HG03558 (cell line): Measurements from ENCODE around the gene PRAME.
"Not testable (repeated sequence)": the region's sequence is repeated elsewhere in the genome, so short reads cannot be mapped to it uniquely, and the experiment has no call there.

ENCODE experiments used
- ATAC-seq: cut with Tn5 transposase; IDR thresholded peaks from one replicate; pipeline ENCODE4 v1.9.1; 2021; ENCODE audit warnings: moderate number of reproducible peaks; ENCODE audit not compliant: unreplicated experiment; ENCODE audit errors: extremely low read depth

Gene PRAME

GRCh38 chr22:22528780-22529179 lies 30.3 kb downstream of the PRAME start:
- no peak for ATAC-seq

GRCh38 chr22:22527312-22527711 lies 31.8 kb downstream of the PRAME start:
- no peak for ATAC-seq

- no peak for ATAC-seq
Measured at GRCh38 chr22:22526125-22526912, 32.7 kb downstream of the PRAME start.

GRCh38 chr22:22523494-22523893 lies 35.6 kb downstream of the PRAME start:
- no peak for ATAC-seq

- ATAC-seq = no peak
Measured at GRCh38 chr22:22521631-22522030, 37.4 kb downstream of the PRAME start.

- no peak for ATAC-seq
Measured at GRCh38 chr22:22520667-22521602, 38.1 kb downstream of the PRAME start.

GRCh38 chr22:22520020-22520656 lies 38.9 kb downstream of the PRAME start, which contains the start of gene ZNF280A:
TSS of gene ZNF280A (minus strand) at chr22:22520270. CDS start at chr22:22515630, 4,640 bp downstream.
- ATAC-seq = no peak

GRCh38 chr22:22519591-22519990 lies 39.5 kb downstream of the PRAME start:
- ATAC-seq = no peak

- ATAC-seq = no peak
Measured at GRCh38 chr22:22516992-22517391, 42.1 kb downstream of the PRAME start.

- no peak for ATAC-seq
Measured at GRCh38 chr22:22515890-22516289, 43.2 kb downstream of the PRAME start.

GRCh38 chr22:22514431-22514830 lies 44.6 kb downstream of the PRAME start:
- ATAC-seq = not testable (repeated sequence)

- ATAC-seq = no peak
Measured at GRCh38 chr22:22513619-22514018, 45.4 kb downstream of the PRAME start.

- ATAC-seq = no peak
Measured at GRCh38 chr22:22512951-22513350, 46.1 kb downstream of the PRAME start.

GRCh38 chr22:22510833-22511232 lies 48.2 kb downstream of the PRAME start:
- ATAC-seq = not testable (repeated sequence)

GRCh38 chr22:22509912-22510311 lies 49.2 kb downstream of the PRAME start:
- not testable (repeated sequence) for ATAC-seq

- ATAC-seq = no peak
Measured at GRCh38 chr22:22508274-22509176, 50.5 kb downstream of the PRAME start, which contains the start of gene ZNF280B. TSS of gene ZNF280B (minus strand) at chr22:22508742. CDS start at chr22:22489398, 19,344 bp downstream.

- no peak for ATAC-seq
Measured at GRCh38 chr22:22507743-22508273, 51.3 kb downstream of the PRAME start.

GRCh38 chr22:22506736-22507135 lies 52.3 kb downstream of the PRAME start:
- no peak for ATAC-seq

- ATAC-seq = no peak
Measured at GRCh38 chr22:22498267-22498666, 60.8 kb downstream of the PRAME start.
